COR-L47 (cell line): ENCODE data around the gene SCFD2.
A peak's percentile ranks its signal among the peaks of the same experiment; 100 is the strongest.
"Not testable (repeated sequence)": the region's sequence is repeated elsewhere in the genome, so short reads cannot be mapped to it uniquely, and the experiment has no call there.

ENCODE experiments used
- DNase-seq: peaks from one replicate; lab custom pipeline; 2025; lab: John Stamatoyannopoulos, UW

The SCFD2 gene

DNA sequence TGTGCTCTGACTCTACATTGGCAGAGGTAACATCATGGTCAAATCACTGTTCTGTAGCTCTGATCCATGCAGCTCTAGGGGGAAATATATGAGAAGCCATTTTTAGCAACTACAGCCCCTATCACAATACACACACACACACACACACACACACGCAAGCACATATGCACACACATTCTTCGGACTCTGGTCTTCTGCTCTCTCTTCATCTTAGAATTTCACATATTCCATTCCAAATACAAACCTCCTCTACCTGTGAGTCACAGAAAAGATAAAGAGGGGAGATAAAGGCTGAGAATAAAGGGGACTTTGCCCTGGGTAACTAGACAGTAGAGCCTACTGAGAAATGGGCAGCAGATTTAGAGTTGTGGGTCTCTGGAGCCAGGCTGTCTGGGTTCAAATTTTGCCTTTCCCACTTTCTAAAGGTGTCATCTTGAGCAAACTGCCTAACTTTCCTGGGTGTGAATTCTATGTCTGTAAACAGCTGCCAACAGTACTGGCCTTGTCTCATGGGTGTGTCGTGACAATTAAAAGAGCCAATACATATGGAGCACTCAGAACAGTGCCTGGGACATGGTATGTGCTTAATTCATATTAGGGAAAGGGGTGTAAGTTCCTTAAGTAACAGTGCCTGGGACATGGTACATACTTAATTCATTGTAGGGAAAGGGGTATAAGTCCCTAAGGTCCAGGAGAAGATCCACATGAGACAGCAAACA, 515.3 kb downstream of the SCFD2 start:
- DNase-seq, result no peak

DNA sequence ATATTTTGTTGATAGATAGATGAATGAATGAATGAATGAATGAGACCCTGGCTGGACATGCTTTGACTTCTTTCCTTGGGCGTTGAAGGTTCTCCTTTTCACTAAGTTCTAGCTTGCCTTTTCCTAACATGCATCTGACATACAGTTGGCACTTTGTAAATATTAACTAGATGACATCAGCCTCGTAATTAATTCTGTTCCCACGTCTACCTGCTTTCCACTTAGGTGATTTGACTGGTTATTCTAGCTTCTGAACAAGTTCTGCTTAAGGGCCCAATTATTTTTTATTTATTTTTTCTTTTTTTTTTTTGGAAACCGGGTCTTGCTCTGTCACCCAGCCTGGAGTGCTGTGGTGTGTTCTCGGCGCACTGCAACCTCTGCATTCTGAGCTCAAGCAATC, 517.6 kb downstream of the SCFD2 start:
- DNase-seq, result no peak

DNA sequence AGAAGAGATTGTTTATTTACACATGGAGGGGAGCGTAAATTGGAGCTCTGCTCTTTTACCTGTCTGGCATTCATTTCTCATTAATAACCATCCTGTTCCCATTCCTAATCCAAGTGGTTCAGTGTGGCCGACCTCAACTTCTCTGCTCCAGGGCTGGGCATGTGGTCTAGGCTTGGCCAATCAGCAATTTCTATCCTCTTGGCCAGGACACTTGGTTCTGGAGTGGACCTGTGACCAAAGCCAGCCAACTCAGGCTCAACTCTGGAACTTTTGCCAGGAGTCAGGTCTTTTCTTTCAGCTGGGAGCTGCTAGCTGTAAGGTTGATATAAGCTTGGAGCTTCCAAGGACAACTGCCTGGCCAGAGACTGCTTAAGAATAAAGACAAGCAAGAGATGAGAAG, 519.4 kb downstream of the SCFD2 start:
- no peak for DNase-seq

DNA sequence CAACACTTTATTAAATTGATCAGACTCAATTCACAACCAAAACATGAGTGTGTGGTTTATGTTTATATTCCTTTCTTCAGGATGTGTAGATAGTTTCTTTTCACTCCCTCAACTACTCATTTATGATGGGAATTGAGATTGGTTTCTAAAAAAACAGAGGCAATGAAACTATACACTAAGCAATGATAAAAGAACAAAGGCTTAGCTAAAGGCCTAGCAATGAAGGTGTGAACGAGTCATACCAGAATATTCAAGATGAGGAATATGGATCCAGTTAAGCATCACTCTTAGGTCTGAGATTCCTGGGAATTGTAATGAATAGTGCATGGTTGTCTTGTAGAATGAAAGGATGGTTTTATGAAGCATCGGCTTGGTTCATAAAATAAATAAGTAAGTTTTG, 521.3 kb downstream of the SCFD2 start:
- DNase-seq, result no peak

DNA sequence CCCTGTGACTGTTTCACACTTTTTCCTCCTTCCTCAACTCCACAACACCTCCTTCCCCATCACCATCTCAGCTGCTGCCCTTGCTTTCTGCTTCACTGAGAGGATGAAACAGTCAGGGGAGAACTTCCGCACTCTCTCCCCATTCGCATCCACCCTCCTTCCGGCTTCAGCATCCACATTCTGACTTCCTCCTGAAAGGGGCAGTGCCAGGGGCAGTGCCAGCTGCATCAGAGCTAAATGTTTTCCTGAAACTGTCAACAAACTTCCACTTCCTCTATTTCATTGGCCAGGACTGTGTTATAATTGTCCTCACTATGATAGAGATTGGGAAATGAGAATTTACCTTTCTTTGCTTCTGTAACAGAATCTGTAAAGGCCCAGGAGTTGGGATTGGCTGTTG, 521.9 kb downstream of the SCFD2 start:
- DNase-seq, result no peak

DNA sequence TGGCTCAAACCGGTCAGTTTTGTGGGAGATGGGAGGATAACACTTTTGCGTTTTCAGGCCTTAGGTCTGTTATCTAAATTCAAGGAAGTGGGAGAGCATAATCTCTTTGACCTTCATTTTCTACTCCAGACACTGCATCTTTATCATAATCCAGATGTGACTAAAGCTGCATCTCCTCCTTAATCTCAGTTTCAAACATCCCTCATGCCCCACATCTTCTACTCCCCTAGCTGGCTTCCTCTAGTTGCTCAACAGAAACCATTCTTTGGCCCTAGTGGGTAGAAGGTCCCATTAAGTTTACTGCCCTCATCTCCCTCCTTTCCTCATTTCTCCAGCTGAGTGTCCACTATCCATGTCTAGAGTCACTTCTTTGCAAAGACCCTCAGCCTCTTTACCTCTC, 522.5 kb downstream of the SCFD2 start:
- no peak for DNase-seq

DNA sequence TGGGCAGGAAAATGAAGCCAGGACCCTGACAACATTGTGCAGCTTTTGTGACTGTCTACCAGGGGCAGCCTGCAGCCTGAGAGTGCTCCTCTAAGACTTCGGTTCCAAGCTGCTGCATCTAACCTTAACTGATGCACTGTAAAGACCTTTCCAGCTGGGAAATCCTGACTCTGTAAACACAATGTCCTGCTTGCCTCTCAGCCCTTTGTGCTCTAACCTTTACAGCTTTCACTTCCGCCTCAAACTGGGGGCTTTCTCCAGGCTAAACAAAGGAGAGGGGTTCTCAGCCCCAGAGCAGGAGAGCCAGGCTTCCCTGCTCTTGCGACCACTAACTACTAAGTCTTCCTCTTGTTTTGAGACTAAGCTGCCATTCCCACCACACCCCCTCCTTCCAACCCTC, 523.1 kb downstream of the SCFD2 start:
- DNase-seq, result no peak

DNA sequence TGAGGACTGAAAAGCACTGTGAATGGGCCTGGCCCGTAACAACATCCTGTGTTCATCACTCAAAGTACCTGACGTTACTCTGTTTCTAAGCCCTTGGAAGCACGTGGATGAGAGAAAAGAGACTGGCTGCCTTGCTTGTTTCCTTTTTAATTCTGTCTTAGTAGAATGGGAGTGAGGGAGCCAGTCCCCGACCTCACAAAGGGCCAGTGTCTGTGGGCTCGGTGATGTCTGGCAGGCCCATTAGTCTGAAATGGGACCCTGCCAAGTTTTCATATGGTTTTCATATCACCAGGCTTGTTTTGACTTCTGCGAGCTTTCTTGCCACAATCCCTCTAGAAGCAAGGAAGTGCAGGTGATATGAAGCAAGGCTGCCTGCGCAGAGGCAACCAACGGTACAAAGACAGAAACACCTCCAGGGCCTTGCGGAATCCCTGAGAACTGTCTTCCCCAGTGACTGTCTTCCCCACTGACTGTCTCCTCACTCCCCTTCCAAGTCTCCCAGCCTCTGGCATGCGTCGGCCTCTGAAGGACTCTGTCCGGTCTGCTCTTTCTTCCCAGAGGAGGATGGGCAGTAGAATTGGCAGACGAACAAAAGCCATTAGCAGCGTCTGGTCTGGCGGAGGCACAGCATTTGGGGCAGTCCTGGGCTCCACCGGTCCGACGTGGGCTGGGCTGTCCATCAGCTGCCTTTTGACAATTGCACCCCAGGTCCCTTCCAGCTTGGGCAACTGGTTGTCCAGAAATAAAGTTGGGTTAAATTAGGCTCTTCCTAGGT, 524.0 kb downstream of the SCFD2 start:
- no peak for DNase-seq

DNA sequence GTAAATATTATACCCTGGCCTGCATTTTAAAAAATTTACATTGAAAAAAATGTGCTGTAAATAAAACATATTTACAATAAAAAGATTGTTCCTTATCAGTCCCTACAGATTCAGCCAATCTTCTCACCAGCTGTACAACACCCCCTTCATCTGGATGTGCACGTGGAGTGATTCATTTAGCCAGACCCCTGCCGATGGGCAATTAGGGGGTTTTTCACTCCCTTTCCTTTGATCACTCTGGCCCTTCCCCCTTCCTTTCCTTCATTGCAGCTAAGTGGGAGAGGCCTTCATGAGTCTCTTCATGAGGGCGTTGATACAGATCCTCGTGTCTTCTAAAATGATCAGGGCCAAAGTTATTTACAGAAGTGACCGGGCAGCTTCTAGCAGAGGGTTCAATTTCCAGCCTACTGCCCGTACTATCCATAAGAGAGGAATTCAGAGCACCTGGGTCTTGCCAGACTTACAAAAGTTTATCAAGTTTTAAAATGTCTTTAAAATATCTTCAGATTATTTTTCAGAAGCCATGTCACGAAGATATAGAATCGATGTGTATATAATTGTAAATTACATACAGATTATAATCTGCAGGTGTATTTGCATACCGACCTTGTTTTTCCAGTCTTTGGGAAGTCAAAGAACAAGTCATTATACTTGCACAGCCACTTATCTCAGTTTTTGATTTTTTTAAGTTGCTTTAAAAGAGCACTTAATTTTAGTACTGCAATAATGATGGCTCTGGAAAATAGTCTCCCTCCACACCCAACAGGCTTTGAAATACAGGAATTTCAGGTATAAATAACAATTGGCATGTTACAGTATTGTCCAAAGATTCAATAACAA, 525.1 kb downstream of the SCFD2 start:
- DNase-seq, result peak; percentile 14

DNA sequence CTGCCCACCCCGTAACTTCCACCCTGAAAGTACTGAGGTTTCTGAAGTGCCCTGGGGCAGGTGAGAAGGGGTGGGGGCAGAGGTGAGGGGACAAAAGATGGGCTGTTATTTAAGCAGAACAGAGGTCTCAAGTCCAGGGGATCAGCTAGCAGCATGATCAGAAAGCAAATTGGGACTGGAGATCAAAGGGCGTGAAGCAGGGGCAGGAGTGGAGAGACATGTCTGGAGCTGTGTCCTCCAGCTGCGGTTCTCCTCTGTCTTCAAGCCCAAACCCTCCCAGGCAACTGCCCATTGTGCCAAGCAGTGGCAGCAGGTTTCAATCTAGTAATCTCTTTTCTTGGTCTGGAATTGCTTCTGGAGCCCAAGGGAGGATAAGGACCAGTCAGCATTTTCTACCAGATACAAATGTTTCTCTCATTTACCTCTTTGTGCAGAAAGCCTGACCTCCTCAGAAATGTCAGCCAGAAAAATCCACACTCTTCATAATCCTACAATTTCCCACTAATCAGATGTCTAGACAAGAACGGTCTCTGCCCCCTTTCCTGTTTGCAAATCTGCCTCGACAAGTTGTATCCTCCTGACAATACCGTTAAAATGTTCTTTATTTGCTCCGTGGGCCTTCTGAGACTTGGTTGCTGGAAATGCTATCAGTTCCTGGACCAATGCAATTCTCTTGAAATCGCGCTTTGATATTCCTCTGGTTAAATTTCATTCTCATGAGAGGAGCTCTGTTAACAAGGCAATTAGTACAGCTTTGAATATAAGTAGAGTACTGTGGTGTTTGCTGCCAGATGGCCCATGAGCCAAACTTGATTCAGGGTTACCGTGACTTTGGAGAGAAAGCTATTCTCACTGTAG, 526.9 kb downstream of the SCFD2 start:
- no peak for DNase-seq

DNA sequence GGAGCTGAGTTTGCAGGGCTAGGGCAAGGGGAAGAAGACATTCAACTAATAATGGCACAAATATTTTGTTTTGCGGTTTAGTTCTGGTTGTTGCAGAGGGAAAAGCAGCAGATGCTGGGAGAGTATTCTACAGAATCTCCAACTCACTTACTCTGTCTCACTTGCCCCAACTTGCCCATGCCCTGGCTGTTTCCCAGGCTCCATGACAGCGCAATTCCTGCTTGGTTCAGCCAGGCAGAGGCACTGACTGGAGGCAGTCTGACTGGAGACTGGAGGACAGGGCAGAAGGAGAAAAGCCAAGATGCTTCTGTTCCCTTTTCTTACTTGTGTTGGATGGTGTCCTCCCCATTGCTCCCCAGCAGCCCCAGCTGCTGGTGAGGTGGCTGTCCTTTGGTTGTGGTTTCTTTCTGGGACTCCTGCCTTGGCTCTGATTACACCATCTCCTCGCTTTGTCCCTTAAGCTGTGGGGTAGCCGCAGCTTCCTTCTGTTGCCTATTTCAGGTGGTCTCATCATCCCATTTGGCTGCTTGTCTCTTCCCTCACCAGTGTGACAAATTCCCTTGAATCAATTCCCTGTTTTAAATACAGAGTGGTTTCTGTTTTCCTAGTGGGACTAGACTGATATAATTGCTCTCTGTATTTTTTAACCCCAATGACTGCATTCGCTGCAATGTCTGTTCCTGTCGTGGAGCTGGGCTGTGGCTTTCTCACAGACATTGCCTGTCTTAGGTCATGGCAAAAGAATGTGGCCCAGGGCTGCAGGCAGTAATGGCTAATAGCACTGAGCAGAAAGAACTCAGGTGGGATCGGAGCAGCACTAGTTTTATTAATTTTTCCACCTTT, 527.9 kb downstream of the SCFD2 start:
- no peak for DNase-seq

DNA sequence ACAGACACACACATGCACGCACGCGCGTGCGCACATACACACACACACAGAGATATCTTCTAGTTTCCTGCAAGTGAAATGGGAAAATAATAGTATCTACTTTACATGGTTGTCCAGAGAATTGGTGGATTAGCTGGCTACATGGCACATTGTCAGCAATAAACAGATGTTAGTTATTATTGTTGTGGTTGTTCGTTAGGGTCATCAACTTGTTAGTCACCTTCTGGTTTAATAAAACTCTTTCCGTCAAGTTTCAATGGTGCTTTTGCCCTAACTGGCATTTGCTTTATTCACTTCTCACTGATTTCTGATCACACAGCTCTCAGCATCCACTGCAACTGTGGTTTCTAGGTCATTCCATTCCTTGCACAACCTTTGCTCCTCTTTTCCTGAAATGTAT, 529.2 kb downstream of the SCFD2 start:
- no peak for DNase-seq

DNA sequence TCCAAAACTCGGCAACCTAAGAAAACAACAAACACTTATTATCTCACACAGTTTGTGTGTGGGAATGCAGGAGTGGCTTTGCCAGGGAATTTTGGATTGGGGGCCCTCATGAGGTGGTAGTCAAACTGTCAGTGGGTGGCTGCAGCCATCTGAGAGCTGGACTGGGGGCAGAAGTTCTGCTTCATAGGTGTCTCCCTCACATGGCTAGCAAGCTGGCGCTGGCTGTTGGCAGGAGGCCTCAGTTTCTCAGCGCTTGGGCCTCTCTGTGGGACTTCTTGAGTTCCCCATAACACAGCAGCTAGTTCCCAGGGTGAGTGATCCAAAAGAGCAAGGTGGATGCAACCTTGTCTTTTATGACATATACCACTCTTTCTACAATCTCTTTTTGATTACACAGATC, 529.7 kb downstream of the SCFD2 start:
- no peak for DNase-seq

DNA sequence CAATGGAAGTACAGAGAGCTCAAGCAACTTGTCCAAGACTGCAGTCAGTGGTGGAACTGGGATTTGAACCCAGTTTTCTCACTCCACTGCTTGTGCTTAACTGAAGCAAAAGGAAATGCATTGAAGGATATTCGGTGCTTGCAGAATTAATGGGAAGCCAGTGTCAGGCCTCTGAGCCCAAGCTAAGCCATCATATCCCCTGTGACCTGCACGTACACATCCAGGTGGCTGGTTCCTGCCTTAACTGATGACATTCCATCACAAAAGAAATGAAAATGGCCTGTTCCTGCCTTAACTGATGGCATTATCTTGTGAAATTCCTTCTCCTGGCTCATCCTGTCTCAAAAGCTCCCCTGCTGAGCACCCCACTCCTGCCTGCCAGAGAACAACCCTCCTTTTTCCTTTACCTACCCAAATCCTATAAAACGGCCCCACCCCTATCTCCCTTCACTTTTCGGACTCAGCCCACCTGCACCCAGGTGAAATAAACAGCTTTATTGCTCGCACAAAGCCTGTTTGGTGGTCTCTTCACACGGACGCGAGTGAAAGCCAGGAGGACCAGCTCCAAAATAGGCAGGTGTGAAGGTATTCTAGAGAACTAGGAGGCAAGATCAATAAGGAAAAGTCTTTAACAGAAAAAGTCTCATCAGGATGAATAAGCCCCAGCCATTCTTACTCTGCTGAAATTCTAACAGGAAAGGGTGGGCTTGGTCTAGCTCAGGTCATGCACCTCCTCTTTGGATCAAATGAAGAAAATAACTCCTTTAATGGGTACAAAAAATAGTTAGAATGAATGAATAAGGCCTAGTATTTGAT, 531.0 kb downstream of the SCFD2 start:
- DNase-seq, result not testable (repeated sequence)

DNA sequence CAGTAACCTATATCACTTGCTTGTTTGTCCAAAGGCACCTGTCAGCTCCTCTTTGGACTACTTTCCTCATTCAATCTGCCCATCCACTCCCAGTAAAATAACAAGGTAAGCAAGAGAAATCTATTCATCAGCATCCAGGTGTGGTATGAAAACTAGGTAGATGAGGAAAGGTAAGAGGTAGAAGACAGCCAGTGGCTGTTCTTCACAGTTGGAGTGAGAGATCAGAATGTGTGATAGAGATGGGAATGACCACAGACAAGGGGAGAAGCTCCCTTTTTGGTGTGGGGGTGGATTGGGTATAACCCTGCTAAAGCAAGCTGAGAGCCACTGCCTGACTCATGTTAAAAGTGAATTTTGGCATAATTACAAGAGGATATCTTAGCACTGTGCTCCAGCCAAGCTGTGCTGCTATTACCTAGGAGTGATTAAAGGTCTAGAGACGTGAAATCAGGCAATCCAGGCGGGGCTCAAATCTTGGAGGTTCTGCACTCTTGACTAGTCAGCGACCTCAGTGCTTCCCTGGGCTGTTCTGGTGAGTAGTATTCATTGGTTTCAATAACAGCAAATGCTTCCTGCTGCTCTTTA, 531.8 kb downstream of the SCFD2 start:
- DNase-seq, result no peak

DNA sequence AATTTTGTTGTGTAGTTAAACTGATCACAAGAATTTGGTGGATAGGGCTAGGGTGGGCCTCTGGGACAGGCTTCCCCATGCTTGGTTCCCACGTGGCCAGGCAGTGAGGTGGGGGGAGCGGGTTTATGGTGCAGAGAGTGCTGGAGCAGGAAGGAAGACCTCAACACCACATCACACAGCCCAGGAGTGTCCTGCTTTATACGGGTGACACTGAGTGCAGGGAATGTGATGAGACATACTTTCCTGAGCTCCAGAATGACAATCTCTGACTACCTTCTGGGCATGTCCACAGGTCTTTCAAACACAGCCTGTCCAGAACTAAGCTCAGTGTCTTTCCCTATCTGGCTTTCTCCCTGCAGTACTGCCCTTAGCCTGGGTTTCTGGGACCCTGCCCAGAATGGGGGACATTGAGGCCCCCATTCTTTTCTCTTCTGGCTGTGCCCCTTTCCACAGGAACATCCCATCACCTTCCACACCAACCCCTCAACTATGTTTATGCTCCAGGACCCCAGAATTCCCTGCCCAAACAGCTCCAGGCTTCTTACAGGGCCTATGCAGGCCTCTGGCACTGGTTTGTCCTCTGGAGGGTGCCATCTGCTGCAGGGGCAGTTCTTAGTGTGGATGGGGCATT, 540.3 kb downstream of the SCFD2 start:
- DNase-seq, result no peak

DNA sequence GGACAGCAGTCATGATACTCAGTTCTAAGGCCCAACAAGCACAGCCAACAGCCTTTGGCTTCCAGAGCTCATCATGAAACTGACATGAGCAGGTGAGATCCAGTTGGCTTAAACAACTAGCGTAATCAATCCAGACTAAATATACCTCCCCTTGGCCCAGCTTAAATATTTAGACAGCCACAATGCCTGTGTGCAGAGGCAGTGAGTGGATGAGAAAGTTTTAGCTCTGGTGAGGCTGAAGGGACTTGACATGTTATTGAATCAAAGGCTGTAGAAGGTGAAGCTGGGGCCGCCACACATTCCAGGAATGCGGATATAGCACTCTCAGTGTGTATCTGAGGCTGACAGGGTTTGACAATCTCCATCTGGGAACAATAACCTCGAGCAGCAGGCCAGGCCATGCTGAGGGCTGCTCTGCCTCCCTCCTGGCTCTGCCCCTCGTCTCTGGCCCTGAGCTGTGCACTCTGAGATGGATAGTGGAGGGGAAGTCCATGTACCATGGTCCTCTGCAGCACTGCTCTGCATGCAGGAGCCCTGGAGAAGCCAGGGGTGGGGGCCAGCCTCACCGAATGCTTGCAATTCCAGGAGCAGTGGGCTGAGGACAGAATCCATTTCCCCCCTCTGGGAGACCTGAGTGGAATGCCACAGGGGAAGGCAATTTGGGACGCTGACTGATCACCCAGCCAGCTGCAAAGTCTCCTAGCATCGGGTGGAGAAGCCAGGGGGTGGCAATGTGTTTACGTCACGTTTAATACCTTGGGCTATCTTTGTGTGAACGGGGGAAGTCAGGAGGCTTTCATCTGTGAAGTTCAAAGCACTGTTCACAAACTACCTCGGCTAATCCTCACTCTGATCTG, 541.0 kb downstream of the SCFD2 start:
- DNase-seq, result no peak

DNA sequence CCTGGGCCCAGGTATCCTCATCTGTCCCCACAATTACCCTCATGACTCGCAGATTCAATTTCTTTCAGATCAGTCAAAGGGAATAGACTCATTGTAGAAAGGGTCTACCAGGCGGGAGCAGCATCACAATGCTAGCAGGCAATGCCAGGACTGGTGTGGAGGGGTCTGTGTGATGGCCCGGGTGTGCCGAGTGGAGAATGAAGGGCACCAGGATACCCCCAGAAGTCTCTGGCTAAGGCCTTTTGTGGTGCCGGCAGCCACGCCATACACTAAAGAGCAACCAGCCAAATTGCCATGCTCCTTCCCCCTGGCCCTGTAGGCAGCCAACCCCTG, 541.6 kb downstream of the SCFD2 start:
- DNase-seq, result no peak
